Esophagus muscularis mucosa (tissue), 4 donors: ENCODE measurements around the gene RAD51B.

ENCODE experiments used
- EP300 ChIP-seq: sonication (generic); formaldehyde crosslinking; IDR thresholded peaks from one replicate; pipeline ENCODE4 v1.6.1; 2017; ENCODE audit warnings: antibody characterized with exemption
- POLR2A ChIP-seq: fragments of 450-650 bp; IDR thresholded peaks from one replicate; pipeline ENCODE4 v1.6.1; 2017; ENCODE audit warnings: antibody characterized with exemption, moderate library complexity, mild to moderate bottlenecking, low read depth
- TF ChIP-seq, protein P1 (sequence below), 3 experiments: fragments of 200-600 bp in 2 of 3; fragments of 450-650 bp in 1 of 3; sonication (generic) in 2 of 3; IDR thresholded peaks; one replicate each; pipeline ENCODE4 v1.5.1; 2017 to 2019; ENCODE audit warnings: antibody characterized with exemption in 3 of 3, mild to moderate bottlenecking in 2 of 3, moderate library complexity in 1 of 3

DNA sequence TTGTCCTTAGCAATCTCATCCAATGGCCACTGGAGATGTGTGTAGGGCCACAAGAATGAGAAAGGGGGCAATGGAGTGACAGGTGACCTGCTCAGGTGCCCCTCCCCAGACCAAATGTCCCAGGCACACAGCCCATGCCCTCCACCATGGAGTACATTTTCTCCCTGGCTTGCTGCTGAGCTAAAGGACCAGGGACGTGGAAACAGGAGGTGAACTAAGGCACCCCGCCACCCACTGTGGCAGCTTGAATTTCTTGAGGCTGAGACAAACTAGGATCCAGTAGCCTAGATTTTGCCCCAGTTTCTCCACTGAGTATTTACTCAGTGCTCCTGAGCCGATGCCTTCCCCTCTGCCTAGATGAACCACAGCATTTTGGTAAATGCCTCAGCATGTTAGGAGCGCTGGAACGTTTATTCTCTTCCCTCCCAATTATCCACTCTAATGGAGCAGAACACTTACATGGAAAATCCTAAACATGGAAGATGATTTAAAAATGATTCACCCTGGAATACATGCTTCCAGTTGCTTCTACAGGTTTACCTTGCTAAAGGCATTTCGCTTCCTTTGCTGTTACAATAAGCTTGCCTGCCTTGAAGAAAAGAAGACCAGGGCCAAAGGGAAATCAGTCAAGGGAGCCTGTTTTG, 775.3 kb downstream of the RAD51B start:
- TF ChIP-seq, protein P1, sequence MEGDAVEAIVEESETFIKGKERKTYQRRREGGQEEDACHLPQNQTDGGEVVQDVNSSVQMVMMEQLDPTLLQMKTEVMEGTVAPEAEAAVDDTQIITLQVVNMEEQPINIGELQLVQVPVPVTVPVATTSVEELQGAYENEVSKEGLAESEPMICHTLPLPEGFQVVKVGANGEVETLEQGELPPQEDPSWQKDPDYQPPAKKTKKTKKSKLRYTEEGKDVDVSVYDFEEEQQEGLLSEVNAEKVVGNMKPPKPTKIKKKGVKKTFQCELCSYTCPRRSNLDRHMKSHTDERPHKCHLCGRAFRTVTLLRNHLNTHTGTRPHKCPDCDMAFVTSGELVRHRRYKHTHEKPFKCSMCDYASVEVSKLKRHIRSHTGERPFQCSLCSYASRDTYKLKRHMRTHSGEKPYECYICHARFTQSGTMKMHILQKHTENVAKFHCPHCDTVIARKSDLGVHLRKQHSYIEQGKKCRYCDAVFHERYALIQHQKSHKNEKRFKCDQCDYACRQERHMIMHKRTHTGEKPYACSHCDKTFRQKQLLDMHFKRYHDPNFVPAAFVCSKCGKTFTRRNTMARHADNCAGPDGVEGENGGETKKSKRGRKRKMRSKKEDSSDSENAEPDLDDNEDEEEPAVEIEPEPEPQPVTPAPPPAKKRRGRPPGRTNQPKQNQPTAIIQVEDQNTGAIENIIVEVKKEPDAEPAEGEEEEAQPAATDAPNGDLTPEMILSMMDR (IDR thresholded peaks at IDR 0.05) = no peak
- no peak for TF ChIP-seq POLR2A
- no peak for TF ChIP-seq EP300
